ENCODE data around the gene PPIL3.

DNA sequence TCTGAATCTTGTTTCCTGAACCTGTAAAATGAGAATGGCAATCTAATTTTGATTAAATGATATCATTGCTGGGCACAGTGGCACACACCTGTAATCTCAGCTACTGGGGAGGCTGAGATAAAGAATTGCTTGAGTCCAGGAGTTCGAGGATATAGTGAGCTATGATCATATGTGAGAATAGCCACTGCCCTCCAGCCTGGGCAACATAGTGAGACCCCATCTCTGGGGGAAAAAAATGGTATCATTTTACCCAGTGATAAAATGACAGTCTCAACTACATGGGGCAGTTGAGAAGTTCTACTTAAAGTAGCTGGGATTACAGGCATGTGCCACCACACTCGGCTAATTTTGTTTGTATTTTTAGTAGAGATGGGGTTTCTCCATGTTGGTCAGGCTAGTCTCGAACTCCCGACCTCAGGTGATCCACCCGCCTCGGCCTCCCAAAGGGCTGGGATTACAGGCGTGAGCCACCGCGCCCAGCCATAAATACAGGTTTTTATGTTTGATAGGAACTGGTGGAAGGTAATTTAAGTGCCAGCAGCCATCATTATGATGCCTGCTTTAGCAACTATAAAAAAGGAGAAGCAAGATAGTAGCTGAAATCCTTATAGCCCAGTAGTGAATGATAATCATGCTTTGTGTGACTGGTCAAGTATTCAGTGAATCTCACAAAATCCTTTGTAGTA, 60.2 kb downstream of the PPIL3 start:
- TF ChIP-seq, protein P1, sequence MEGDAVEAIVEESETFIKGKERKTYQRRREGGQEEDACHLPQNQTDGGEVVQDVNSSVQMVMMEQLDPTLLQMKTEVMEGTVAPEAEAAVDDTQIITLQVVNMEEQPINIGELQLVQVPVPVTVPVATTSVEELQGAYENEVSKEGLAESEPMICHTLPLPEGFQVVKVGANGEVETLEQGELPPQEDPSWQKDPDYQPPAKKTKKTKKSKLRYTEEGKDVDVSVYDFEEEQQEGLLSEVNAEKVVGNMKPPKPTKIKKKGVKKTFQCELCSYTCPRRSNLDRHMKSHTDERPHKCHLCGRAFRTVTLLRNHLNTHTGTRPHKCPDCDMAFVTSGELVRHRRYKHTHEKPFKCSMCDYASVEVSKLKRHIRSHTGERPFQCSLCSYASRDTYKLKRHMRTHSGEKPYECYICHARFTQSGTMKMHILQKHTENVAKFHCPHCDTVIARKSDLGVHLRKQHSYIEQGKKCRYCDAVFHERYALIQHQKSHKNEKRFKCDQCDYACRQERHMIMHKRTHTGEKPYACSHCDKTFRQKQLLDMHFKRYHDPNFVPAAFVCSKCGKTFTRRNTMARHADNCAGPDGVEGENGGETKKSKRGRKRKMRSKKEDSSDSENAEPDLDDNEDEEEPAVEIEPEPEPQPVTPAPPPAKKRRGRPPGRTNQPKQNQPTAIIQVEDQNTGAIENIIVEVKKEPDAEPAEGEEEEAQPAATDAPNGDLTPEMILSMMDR (IDR thresholded peaks at IDR 0.05): no peak
- no peak for TF ChIP-seq POLR2A (IDR thresholded peaks at IDR 0.05)

Measured in breast epithelium (tissue), 3 donors.